Mucosa of rectum (tissue), 2 donors: ENCODE results near the gene DDC.

Experiments
- H3K27ac ChIP-seq, 2 donors: one replicate each; pipeline ENCODE4 v1.7.0; 2013; ENCODE audit warnings: inconsistent platforms in 2 of 2, low read depth in 2 of 2, low read length in 2 of 2
- H3K27me3 ChIP-seq, 2 donors: one replicate each; pipeline ENCODE4 v1.7.0; 2013; ENCODE audit warnings: low read length in 2 of 2; ENCODE audit not compliant: control insufficient read depth in 2 of 2, insufficient read depth in 2 of 2
- H3K36me3 ChIP-seq, 2 donors: one replicate each; pipeline ENCODE4 v1.7.0; 2013; ENCODE audit warnings: low read length in 2 of 2; ENCODE audit not compliant: control insufficient read depth in 2 of 2, insufficient read depth in 2 of 2
- H3K4me1 ChIP-seq, 2 donors: one replicate each; pipeline ENCODE4 v1.7.0; 2013; ENCODE audit warnings: low read length in 2 of 2, mild to moderate bottlenecking in 1 of 2; ENCODE audit not compliant: control insufficient read depth in 2 of 2, insufficient read depth in 2 of 2
- H3K4me3 ChIP-seq, 2 donors: one replicate each; pipeline ENCODE4 v1.7.0; 2013; ENCODE audit warnings: low read length in 2 of 2
- H3K9ac ChIP-seq, 2 donors: one replicate each; pipeline ENCODE4 v1.7.0; 2013; ENCODE audit warnings: low read length in 2 of 2, low read depth in 1 of 2, mild to moderate bottlenecking in 1 of 2
- H3K9me3 ChIP-seq, 2 donors: one replicate each; pipeline ENCODE4 v1.7.0; 2013; ENCODE audit warnings: low read length in 2 of 2; ENCODE audit not compliant: control insufficient read depth in 2 of 2
- donor health status: healthy.
- donor health status: Normal muscosa, but diverticular disease.

DDC gene

DNA sequence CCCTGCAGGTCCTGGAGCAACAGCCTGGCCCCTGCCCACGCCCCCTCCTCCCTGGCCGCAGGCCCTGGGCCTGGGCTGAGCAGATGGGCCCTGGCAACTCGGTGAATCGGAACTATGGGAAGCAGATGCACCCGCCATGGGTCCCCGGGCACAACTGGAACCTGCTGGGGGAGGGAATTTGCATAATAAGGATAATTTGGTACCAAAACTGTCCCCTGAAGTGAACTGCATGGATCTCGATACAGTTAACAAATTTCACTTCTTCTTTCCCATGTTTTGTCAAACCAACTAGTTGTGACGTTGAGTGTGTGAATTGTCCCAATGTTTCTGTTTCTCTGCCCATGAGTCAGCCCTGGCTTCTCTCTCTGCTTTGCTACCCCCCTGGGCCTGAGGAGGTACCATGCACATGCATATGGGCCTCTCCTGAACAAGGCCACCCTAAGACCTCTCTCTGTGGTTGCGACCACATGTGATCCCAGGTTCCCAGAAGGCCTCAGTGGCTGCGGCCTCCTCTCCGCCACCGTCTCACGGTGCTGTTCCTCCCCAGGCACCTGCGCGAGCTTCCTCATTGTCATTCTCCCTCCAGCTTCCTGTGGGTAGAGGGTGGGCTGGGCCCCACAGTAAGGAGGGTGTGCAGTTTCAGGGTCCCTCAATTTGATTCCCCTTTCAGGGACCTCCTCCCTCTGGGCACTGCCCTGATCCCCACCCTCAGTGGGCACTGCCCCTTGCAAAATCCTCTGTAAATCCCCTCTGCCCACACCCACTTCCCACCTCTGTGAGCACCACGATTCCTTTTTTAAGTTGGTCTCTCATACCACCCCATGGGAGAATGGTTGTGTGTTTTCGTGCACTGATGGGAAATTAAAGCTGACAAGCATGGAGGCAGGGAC is 155.1 kb downstream of the DDC start:
- H3K27ac ChIP-seq: peak overlapping the region in 1 of 2 donors; percentile 56
- no peaks in the 10 kb centered on the region for H3K9me3 ChIP-seq
- peaks cover 0 to 2% of the 10 kb centered on the region in 2 donors for H3K4me1 ChIP-seq
- H3K27me3 ChIP-seq: no peaks in the 10 kb centered on the region
- H3K36me3 ChIP-seq: no peaks in the 10 kb centered on the region
- no peak overlapping the region for H3K9ac ChIP-seq
- H3K4me3 ChIP-seq: peak overlapping the region in 1 of 2 donors; percentile 13
